GM15510 (cell line): ENCODE data around the gene NKD2.

ENCODE experiments used
- POLR2A ChIP-seq: IDR thresholded peaks from 3 replicates; pipeline ENCODE4 v1.6.1; 2011; ENCODE audit warnings: borderline replicate concordance; ENCODE audit not compliant: insufficient read length; ENCODE audit errors: extremely low read depth

Gene NKD2

GRCh38 chr5:1076406-1076805 is 67.8 kb downstream of the NKD2 start:
- TF ChIP-seq POLR2A, result no peak

- TF ChIP-seq POLR2A, result no peak
These were observed 68.4 kb downstream of the NKD2 start for GRCh38 chr5:1077026-1077425.

- no peak for TF ChIP-seq POLR2A
These were observed 69.0 kb downstream of the NKD2 start for GRCh38 chr5:1077491-1078020.

- TF ChIP-seq POLR2A, result no peak
These were observed 69.6 kb downstream of the NKD2 start for GRCh38 chr5:1078206-1078605.

- no peak for TF ChIP-seq POLR2A
These were observed 70.2 kb downstream of the NKD2 start for GRCh38 chr5:1078851-1079250.

- TF ChIP-seq POLR2A, result no peak
These were observed 70.9 kb downstream of the NKD2 start for GRCh38 chr5:1079486-1079885.

GRCh38 chr5:1079961-1080360 is 71.4 kb downstream of the NKD2 start:
- TF ChIP-seq POLR2A, result no peak

GRCh38 chr5:1080432-1080831 is 71.8 kb downstream of the NKD2 start:
- no peak for TF ChIP-seq POLR2A

- TF ChIP-seq POLR2A, result no peak
These were observed 72.9 kb downstream of the NKD2 start for GRCh38 chr5:1081519-1081918.

- no peak for TF ChIP-seq POLR2A
These were observed 75.4 kb downstream of the NKD2 start for GRCh38 chr5:1083823-1084605.

- TF ChIP-seq POLR2A, result no peak
These were observed 76.8 kb downstream of the NKD2 start for GRCh38 chr5:1085391-1085790.

- TF ChIP-seq POLR2A, result no peak
These were observed 77.5 kb downstream of the NKD2 start for GRCh38 chr5:1086137-1086536.

- TF ChIP-seq POLR2A, result no peak
These were observed 78.3 kb downstream of the NKD2 start for GRCh38 chr5:1086871-1087270.

- no peak for TF ChIP-seq POLR2A
These were observed 78.8 kb downstream of the NKD2 start for GRCh38 chr5:1087428-1087827.

GRCh38 chr5:1088031-1088430 is 79.4 kb downstream of the NKD2 start:
- no peak for TF ChIP-seq POLR2A
